Stomach (tissue), 9 donors: ENCODE data around the gene RELA. TPM values are rescaled to one million over a fixed set of nuclear protein-coding genes. Genes with fewer than 3 reads are reported as not detected.

Experiments used
- DNase-seq, 2 donors: peaks; one replicate each; pipeline versions ENCODE4 v3.0.0 to v3.0.0-alpha.2; 2013 to 2019
- H3K27ac ChIP-seq, 5 donors: fragments of 200-600 bp in 4 of 5; sonication (generic) in 4 of 5; one replicate each; pipeline ENCODE4 v1.5.1; 2013 to 2019; ENCODE audit warnings: mild to moderate bottlenecking in 1 of 5, moderate library complexity in 1 of 5
- H3K27me3 ChIP-seq, 3 donors: fragments of 200-600 bp; sonication (generic); one replicate each; pipeline ENCODE4 v1.5.1; 2017 to 2019; ENCODE audit warnings: mixed run types in 1 of 3
- H3K36me3 ChIP-seq, 4 donors: fragments of 200-600 bp; sonication (generic); 1 replicate in 3 of 4; 2 replicates in 1 of 4; pipeline ENCODE4 v1.5.1; 2016 to 2019
- H3K4me1 ChIP-seq, 4 donors: fragments of 200-600 bp; sonication (generic); one replicate each; pipeline ENCODE4 v1.5.1; 2016 to 2019
- H3K4me3 ChIP-seq, 4 donors: fragments of 200-600 bp; sonication (generic) in 3 of 4; one replicate each; pipeline ENCODE4 v1.5.1; 2016 to 2019; ENCODE audit warnings: mild to moderate bottlenecking in 1 of 4
- H3K9me3 ChIP-seq, 4 donors: fragments of 200-600 bp; sonication (generic); one replicate each; pipeline ENCODE4 v1.5.1; 2016 to 2019
- CTCF ChIP-seq, 7 experiments: fragments of 450-650 bp in 4 of 7; fragments of 200-600 bp in 3 of 7; sonication (generic) in 3 of 7; IDR thresholded peaks; one replicate each; pipeline ENCODE4 v1.5.1; 2016 to 2019; ENCODE audit warnings: antibody characterized with exemption in 7 of 7, control low read depth in 2 of 7, mild to moderate bottlenecking in 1 of 7
- EP300 ChIP-seq: sonication (generic); formaldehyde crosslinking; IDR thresholded peaks from one replicate; pipeline ENCODE4 v1.6.1; 2017; ENCODE audit warnings: antibody characterized with exemption
- POLR2A ChIP-seq, 4 donors: fragments of 450-650 bp; IDR thresholded peaks; one replicate each; pipeline ENCODE4 v1.6.1; 2016; ENCODE audit warnings: antibody characterized with exemption in 4 of 4, control low read depth in 2 of 4, mild to moderate bottlenecking in 1 of 4, moderate library complexity in 1 of 4
- POLR2AphosphoS5 ChIP-seq, 3 donors: sonication (generic); formaldehyde crosslinking; IDR thresholded peaks; one replicate each; pipeline ENCODE4 v1.6.1; 2016; ENCODE audit warnings: antibody characterized with exemption in 3 of 3
- WGBS, 5 donors: extraction: QIAGEN DNeasy Blood & Tissue Kit in 3 of 5; methylation state at CpG; one replicate each; pipeline versions ENCODE4 v1.1.5 to v1.1.7; 2013 to 2018; 5-methylcytosine and 5-hydroxymethylcytosine counted together
- intact Hi-C: fragments of 100-400 bp; cut with DNase I; formaldehyde crosslinking; loops from one replicate; pipeline ENCODE4 v1.15.1; 2023; ENCODE audit warnings: low total_unique reads
- polyA plus RNA-seq, 3 donors: library from polyadenylated mRNA; stranded (reverse); fragments of 200-250 nt; gene quantifications; one replicate each; pipeline ENCODE4 v1.2.3, GENCODE V29; 2013
- total RNA-seq, 5 donors: library from RNA; depleted of rRNA; stranded (reverse); fragments of >200 nt; gene quantifications; one replicate each; pipeline versions ENCODE4 v1.1.0 to v1.2.3, GENCODE V29; 2014 to 2016
- donor health status: healthy with polysubstance abuse.
- donor health status: Bipolar disorder and iron deficiency.
- donor health status: healthy.

The RELA gene
- total and polyA plus RNA-seq, 8 donors, result 27.4 to 68.8 (median 46.6) TPM

DNA sequence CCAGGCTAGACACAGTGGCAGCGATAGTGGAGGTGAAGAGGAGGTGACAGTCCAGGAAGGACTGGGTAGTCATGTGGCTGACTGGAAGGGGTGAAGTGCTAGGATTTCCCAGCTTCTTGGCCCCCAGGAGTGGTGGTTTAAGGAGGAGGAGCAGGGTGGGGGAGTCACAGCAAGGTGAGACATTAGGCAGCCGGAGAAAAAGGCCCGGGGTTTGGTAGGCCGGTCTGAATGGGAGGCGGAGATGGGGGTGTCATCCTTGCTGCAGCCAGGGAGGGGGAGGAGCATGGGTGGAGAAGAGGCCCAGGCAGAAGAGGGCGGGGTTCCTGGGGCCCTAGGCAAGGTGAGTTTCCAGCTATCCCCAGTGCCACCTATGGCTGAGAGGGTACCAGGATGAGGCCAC lies 18.7 kb downstream of the RELA start:
- WGBS, 5 donors, result 52 to 69% (median 57%) methylated on average over 6 of the region's 6 CpGs
- no peak for DNase-seq
- TF ChIP-seq POLR2A (IDR thresholded peaks at IDR 0.05) (no peak), POLR2AphosphoS5 (IDR thresholded peaks at IDR 0.05) (no peak), EP300 (no peak), CTCF (IDR thresholded peaks at IDR 0.05) (no peak)
- Histone ChIP-seq H3K4me3 (no peak overlapping the region), H3K9me3 (no peaks in the 10 kb centered on the region), H3K36me3 (peaks cover 1 to 76% (median 65%) of the 10 kb centered on the region in 4 donors), H3K27me3 (no peaks in the 10 kb centered on the region), H3K4me1 (peaks cover 19 to 72% (median 52%) of the 10 kb centered on the region in 4 donors), H3K27ac (no peak overlapping the region)
- intact Hi-C loops, result no loop called here

- no peak for TF ChIP-seq EP300
- no peak for TF ChIP-seq POLR2A (IDR thresholded peaks at IDR 0.05)
- TF ChIP-seq CTCF (IDR thresholded peaks at IDR 0.05), result no peak
- no peak for TF ChIP-seq POLR2AphosphoS5 (IDR thresholded peaks at IDR 0.05)
- peaks cover 0 to 58% (median 53%) of the 10 kb centered on the region in 4 donors for H3K36me3 ChIP-seq
- peaks cover 35 to 72% (median 58%) of the 10 kb centered on the region in 4 donors for H3K4me1 ChIP-seq
- 38 to 51% (median 44%) methylated on average over 25 to 49 of the region's 49 CpGs for WGBS, 5 donors
- H3K27ac ChIP-seq, result peak overlapping the region in 1 of 5 donors; percentile 95
- H3K4me3 ChIP-seq, result peak overlapping the region in 1 of 4 donors; percentile 88
- DNase-seq, result peak in 1 of 2 donors; percentile 44
- intact Hi-C loops, result no loop called here
- H3K27me3 ChIP-seq, result no peaks in the 10 kb centered on the region
- no peaks in the 10 kb centered on the region for H3K9me3 ChIP-seq
Observed at GRCh38 chr11:65642014-65642671, 20.6 kb downstream of the RELA start.

GRCh38 chr11:65641297-65642013 lies 21.3 kb downstream of the RELA start:
- H3K36me3 ChIP-seq, result peaks cover 7 to 58% (median 54%) of the 10 kb centered on the region in 4 donors
- intact Hi-C loops, result no loop called here
- H3K4me3 ChIP-seq, result peak overlapping the region; percentile 8 to 88 (median 36)
- peak overlapping the region in 4 of 5 donors; percentile 85 to 95 (median 90) for H3K27ac ChIP-seq
- WGBS, 5 donors, result 69 to 90% (median 72%) methylated on average over 9 to 16 of the region's 16 CpGs
- no peaks in the 10 kb centered on the region for H3K9me3 ChIP-seq
- DNase-seq, result no peak
- H3K27me3 ChIP-seq, result no peaks in the 10 kb centered on the region
- TF ChIP-seq POLR2A (IDR thresholded peaks at IDR 0.05) (no peak), EP300 (no peak), CTCF (IDR thresholded peaks at IDR 0.05) (no peak), POLR2AphosphoS5 (IDR thresholded peaks at IDR 0.05) (no peak)
- H3K4me1 ChIP-seq, result peaks cover 36 to 74% (median 53%) of the 10 kb centered on the region in 4 donors

GRCh38 chr11:65640483-65641296 lies 22.0 kb downstream of the RELA start:
- H3K4me1 ChIP-seq, result peaks cover 36 to 79% (median 52%) of the 10 kb centered on the region in 4 donors
- peak; percentile 59 to 66 for DNase-seq
- no peaks in the 10 kb centered on the region for H3K27me3 ChIP-seq
- 77 to 82% (median 78%) methylated on average over 11 to 35 of the region's 35 CpGs for WGBS, 5 donors
- TF ChIP-seq EP300 (no peak), CTCF (IDR thresholded peaks at IDR 0.05) (no peak), POLR2A (IDR thresholded peaks at IDR 0.05) (no peak), POLR2AphosphoS5 (IDR thresholded peaks at IDR 0.05) (no peak)
- H3K36me3 ChIP-seq, result peaks cover 14 to 58% (median 54%) of the 10 kb centered on the region in 4 donors
- peak overlapping the region; percentile 74 to 95 (median 89) for H3K27ac ChIP-seq
- intact Hi-C loops, result no loop called here
- H3K4me3 ChIP-seq, result peak overlapping the region; percentile 16 to 88 (median 36)
- no peaks in the 10 kb centered on the region for H3K9me3 ChIP-seq
